GM18951 (cell line): ENCODE measurements around the gene P2RY6.
A peak's percentile ranks its signal among the peaks of the same experiment; 100 is the strongest.

Experiments
- POLR2A ChIP-seq: IDR thresholded peaks from 4 replicates; pipeline ENCODE4 v1.6.1; 2011; ENCODE audit warnings: mild to moderate bottlenecking; ENCODE audit not compliant: insufficient read length, insufficient read depth; ENCODE audit errors: extremely low read depth
- in situ Hi-C: fragments of 300-500 bp; cut with MboI; formaldehyde crosslinking; loops from one replicate; pipeline ENCODE4 v1.12.0; 2022; ENCODE audit warnings: low sequenced_read_pairs, mixed read lengths, inconsistent platforms; ENCODE audit not compliant: unreplicated experiment

The P2RY6 gene

GRCh38 chr11:73283276-73284000 lies 11.3 kb downstream of the P2RY6 start:
- TF ChIP-seq POLR2A: no peak
- in situ Hi-C loops: no loop called here

- in situ Hi-C loops: no loop called here
- no peak for TF ChIP-seq POLR2A
Measured at GRCh38 chr11:73284106-73284505, 12.0 kb downstream of the P2RY6 start.

GRCh38 chr11:73285721-73286120 lies 13.6 kb downstream of the P2RY6 start:
- in situ Hi-C loops: loop anchor here (5.0 kb wide), 1 partner anchor 103 kb away; no protein-coding TSS in a partner anchor
- TF ChIP-seq POLR2A: no peak

GRCh38 chr11:73286240-73286810 lies 14.2 kb downstream of the P2RY6 start:
- TF ChIP-seq POLR2A: no peak
- in situ Hi-C loops: loop anchor here (5.0 kb wide), 1 partner anchor 104 kb away; no protein-coding TSS in a partner anchor

GRCh38 chr11:73287400-73288101 lies 15.4 kb downstream of the P2RY6 start:
- TF ChIP-seq POLR2A: no peak
- in situ Hi-C loops: loop anchor here (5.0 kb wide), 1 partner anchor 105 kb away; no protein-coding TSS in a partner anchor

GRCh38 chr11:73288192-73288872 lies 16.2 kb downstream of the P2RY6 start:
- TF ChIP-seq POLR2A: no peak
- in situ Hi-C loops: loop anchor here (5.0 kb wide), 1 partner anchor 106 kb away; no protein-coding TSS in a partner anchor

GRCh38 chr11:73288873-73289707 lies 17.0 kb downstream of the P2RY6 start:
- in situ Hi-C loops: loop anchor here (5.0 kb wide), 1 partner anchor 107 kb away; no protein-coding TSS in a partner anchor
- peak; percentile 26 for TF ChIP-seq POLR2A

- TF ChIP-seq POLR2A: no peak
- in situ Hi-C loops: loop anchor here (5.0 kb wide), 1 partner anchor 37 kb away; no protein-coding TSS in a partner anchor
Measured at GRCh38 chr11:73290536-73290935, 18.4 kb downstream of the P2RY6 start.

GRCh38 chr11:73291196-73291595 lies 19.1 kb downstream of the P2RY6 start:
- TF ChIP-seq POLR2A: no peak
- in situ Hi-C loops: loop anchor here (5.0 kb wide), 1 partner anchor 36 kb away; no protein-coding TSS in a partner anchor

GRCh38 chr11:73291781-73292524 lies 19.8 kb downstream of the P2RY6 start:
- in situ Hi-C loops: loop anchor here (5.0 kb wide), 1 partner anchor 35 kb away; no protein-coding TSS in a partner anchor
- no peak for TF ChIP-seq POLR2A

- no peak for TF ChIP-seq POLR2A
- in situ Hi-C loops: loop anchor here (5.0 kb wide), 1 partner anchor 35 kb away; no protein-coding TSS in a partner anchor
Measured at GRCh38 chr11:73292525-73292894, 20.4 kb downstream of the P2RY6 start.
